HG03521 (cell line): ENCODE results near the gene PLP1.
A peak's percentile ranks its signal among the peaks of the same experiment; 100 is the strongest.

ENCODE experiments used
- ATAC-seq: cut with Tn5 transposase; IDR thresholded peaks from one replicate; pipeline ENCODE4 v1.9.1; 2021; ENCODE audit warnings: mild to moderate bottlenecking, moderate library complexity; ENCODE audit not compliant: unreplicated experiment

Gene PLP1

GRCh38 chrX:103823591-103823990, 47.0 kb downstream of the PLP1 start:
- ATAC-seq: no peak

GRCh38 chrX:103825881-103826280, 49.2 kb downstream of the PLP1 start:
- ATAC-seq: no peak

- ATAC-seq: no peak
Measured at GRCh38 chrX:103828529-103828928, 51.9 kb downstream of the PLP1 start.

- ATAC-seq: no peak
Measured at GRCh38 chrX:103830848-103831247, 54.2 kb downstream of the PLP1 start.

GRCh38 chrX:103831342-103831802, 54.7 kb downstream of the PLP1 start:
- ATAC-seq: no peak

GRCh38 chrX:103831803-103832544, 55.3 kb downstream of the PLP1 start, which contains the start of gene RAB9B:
RAB9B (minus strand) TSS chrX:103832257; CDS start chrX:103825784, 6,473 bp downstream.
- ATAC-seq: peak; percentile 70

GRCh38 chrX:103839404-103839803, 62.8 kb downstream of the PLP1 start:
- no peak for ATAC-seq
